CD8-positive, alpha-beta memory T cell (primary cell): ENCODE data around the gene PLXNC1. TPM values are rescaled to one million over a fixed set of nuclear protein-coding genes. Genes with fewer than 3 reads are reported as not detected.
A peak's percentile ranks its signal among the peaks of the same experiment; 100 is the strongest.

Source experiments
- CTCF ChIA-PET: fragments of 350-600 bp; sonication (Branson Sonifier 250); formaldehyde crosslinking; loops from one replicate; lab custom pipeline; 2021; ENCODE audit warnings: antibody characterized with exemption; lab: Charles Lee
- POLR2A ChIA-PET: fragments of 350-600 bp; sonication (Branson Sonifier 250); formaldehyde crosslinking; loops from one replicate; lab custom pipeline; 2021; ENCODE audit warnings: antibody characterized with exemption; lab: Charles Lee
- DNase-seq, 5 donors: peaks; one replicate each; pipeline versions ENCODE4 v3.0.0 to v3.0.0-alpha.2; 2020 to 2022; ENCODE audit warnings: mixed read lengths in 1 of 5
- H3K27ac ChIP-seq: one replicate; pipeline ENCODE4 v1.7.0; 2013; ENCODE audit warnings: low read depth, mild to moderate bottlenecking, low read length, moderate library complexity
- H3K27me3 ChIP-seq: 2 replicates; pipeline ENCODE4 v1.7.0; 2013; ENCODE audit warnings: low read length, mild to moderate bottlenecking; ENCODE audit not compliant: insufficient read depth, poor library complexity, severe bottlenecking
- H3K36me3 ChIP-seq: 2 replicates; pipeline ENCODE4 v1.7.0; 2013; ENCODE audit warnings: mild to moderate bottlenecking, low read length, moderate library complexity; ENCODE audit not compliant: insufficient read depth
- H3K4me1 ChIP-seq: 2 replicates; pipeline ENCODE4 v1.7.0; 2013; ENCODE audit warnings: mild to moderate bottlenecking, low read length, moderate library complexity; ENCODE audit not compliant: insufficient read depth
- H3K4me3 ChIP-seq: 2 replicates; pipeline ENCODE4 v1.7.0; 2013; ENCODE audit warnings: mild to moderate bottlenecking, low read length
- H3K9me3 ChIP-seq: 2 replicates; pipeline ENCODE4 v1.7.0; 2013; ENCODE audit warnings: mild to moderate bottlenecking, low read length
- H3K27ac Mint-ChIP-seq, 8 donors: one replicate each; pipeline ENCODE4 v1.8.0; 2020 to 2021; ENCODE audit warnings: mixed read lengths in 8 of 8, mild to moderate bottlenecking in 6 of 8, inconsistent platforms in 3 of 8, moderate library complexity in 3 of 8
- H3K27me3 Mint-ChIP-seq, 2 donors: one replicate each; pipeline ENCODE4 v1.8.0; 2020 to 2021; ENCODE audit warnings: mixed read lengths in 2 of 2, mild to moderate bottlenecking in 1 of 2, moderate library complexity in 1 of 2
- H3K36me3 Mint-ChIP-seq, 3 donors: one replicate each; pipeline ENCODE4 v1.8.0; 2020 to 2021; ENCODE audit warnings: mixed read lengths in 3 of 3, inconsistent platforms in 1 of 3, mild to moderate bottlenecking in 1 of 3
- H3K4me1 Mint-ChIP-seq, 3 donors: one replicate each; pipeline ENCODE4 v1.8.0; 2020 to 2021; ENCODE audit warnings: mixed read lengths in 3 of 3, inconsistent platforms in 1 of 3, mild to moderate bottlenecking in 1 of 3
- H3K4me3 Mint-ChIP-seq, 7 donors: one replicate each; pipeline ENCODE4 v1.8.0; 2020 to 2021; ENCODE audit warnings: mixed read lengths in 7 of 7, mild to moderate bottlenecking in 6 of 7, moderate library complexity in 4 of 7, inconsistent platforms in 2 of 7
- H3K9me3 Mint-ChIP-seq, 5 donors: one replicate each; pipeline ENCODE4 v1.8.0; 2020 to 2022; ENCODE audit warnings: mixed read lengths in 5 of 5, mild to moderate bottlenecking in 3 of 5, moderate library complexity in 2 of 5, inconsistent platforms in 1 of 5
- polyA plus RNA-seq: library from polyadenylated mRNA; unstranded; fragments of 300-500 nt; fragmentation: Illumina TruSeq; gene quantifications from one replicate; pipeline ENCODE4 v1.2.3, GENCODE V29; 2021
- total RNA-seq, 2 experiments: library from RNA; stranded (reverse); gene quantifications; one replicate each; pipeline ENCODE4 v1.2.3, GENCODE V29; 2021

The PLXNC1 gene
- total and polyA plus RNA-seq, 3 experiments from 2014 or later: 5.0 to 8.1 (median 5.6) TPM

- POLR2A ChIA-PET: no interaction called here
- H3K36me3 Mint-ChIP-seq: peaks cover 9 to 23% (median 12%) of the 10 kb centered on the region in 3 donors
- Histone ChIP-seq H3K9me3 (no peaks in the 10 kb centered on the region), H3K4me1 (no peaks in the 10 kb centered on the region), H3K4me3 (no peak overlapping the region), H3K36me3 (no peaks in the 10 kb centered on the region), H3K27ac (no peak overlapping the region), H3K27me3 (no peaks in the 10 kb centered on the region)
- H3K27ac Mint-ChIP-seq: peak overlapping the region in 1 of 8 donors; percentile 23
- H3K4me3 Mint-ChIP-seq: no peak overlapping the region
- no peaks in the 10 kb centered on the region for H3K27me3 Mint-ChIP-seq
- DNase-seq: no peak
- no peaks in the 10 kb centered on the region for H3K9me3 Mint-ChIP-seq
- H3K4me1 Mint-ChIP-seq: peaks cover under 1 to 2% (median 2%) of the 10 kb centered on the region in 3 donors
- CTCF ChIA-PET: no interaction called here
These were observed 37.4 kb downstream of the PLXNC1 start for GRCh38 chr12:94185801-94186200.

GRCh38 chr12:94186278-94187241 is 38.2 kb downstream of the PLXNC1 start:
- no peak overlapping the region for H3K4me3 Mint-ChIP-seq
- no peaks in the 10 kb centered on the region for H3K27me3 Mint-ChIP-seq
- H3K4me1 Mint-ChIP-seq: no peaks in the 10 kb centered on the region
- H3K9me3 ChIP-seq: no peaks in the 10 kb centered on the region
- H3K27ac Mint-ChIP-seq: peak overlapping the region in 1 of 8 donors; percentile 29
- DNase-seq: no peak
- H3K27me3 ChIP-seq: no peaks in the 10 kb centered on the region
- no peaks in the 10 kb centered on the region for H3K9me3 Mint-ChIP-seq
- H3K36me3 ChIP-seq: no peaks in the 10 kb centered on the region
- CTCF ChIA-PET: no interaction called here
- no peak overlapping the region for H3K27ac ChIP-seq
- no peak overlapping the region for H3K4me3 ChIP-seq
- H3K36me3 Mint-ChIP-seq: peaks cover 11 to 24% (median 15%) of the 10 kb centered on the region in 3 donors
- no peaks in the 10 kb centered on the region for H3K4me1 ChIP-seq
- POLR2A ChIA-PET: no interaction called here

GRCh38 chr12:94187361-94187760 is 39.0 kb downstream of the PLXNC1 start:
- Histone ChIP-seq H3K36me3 (no peaks in the 10 kb centered on the region), H3K27me3 (no peaks in the 10 kb centered on the region), H3K4me1 (no peaks in the 10 kb centered on the region), H3K9me3 (no peaks in the 10 kb centered on the region), H3K27ac (no peak overlapping the region), H3K4me3 (no peak overlapping the region)
- ChIA-PET POLR2A (no interaction called here), CTCF (no interaction called here)
- no peaks in the 10 kb centered on the region for H3K27me3 Mint-ChIP-seq
- no peak for DNase-seq
- H3K4me1 Mint-ChIP-seq: no peaks in the 10 kb centered on the region
- H3K27ac Mint-ChIP-seq: no peak overlapping the region
- H3K36me3 Mint-ChIP-seq: peaks cover 18 to 28% (median 19%) of the 10 kb centered on the region in 3 donors
- no peak overlapping the region for H3K4me3 Mint-ChIP-seq
- H3K9me3 Mint-ChIP-seq: no peaks in the 10 kb centered on the region

GRCh38 chr12:94190623-94191022 is 42.2 kb downstream of the PLXNC1 start:
- Mint-ChIP-seq H3K36me3 (peaks cover 27 to 36% (median 36%) of the 10 kb centered on the region in 3 donors), H3K4me1 (peaks cover 0 to 7% (median 6%) of the 10 kb centered on the region in 3 donors), H3K27ac (peak overlapping the region in 4 of 8 donors; percentile 23 to 70 (median 54)), H3K9me3 (no peaks in the 10 kb centered on the region), H3K4me3 (no peak overlapping the region), H3K27me3 (no peaks in the 10 kb centered on the region)
- no peak overlapping the region for H3K4me3 ChIP-seq
- no peaks in the 10 kb centered on the region for H3K4me1 ChIP-seq
- no peak overlapping the region for H3K27ac ChIP-seq
- no peaks in the 10 kb centered on the region for H3K27me3 ChIP-seq
- DNase-seq: no peak
- POLR2A ChIA-PET: interaction anchor here (1.0 kb wide), 1 partner anchor 18 kb away, joined by 3 read pairs; no protein-coding TSS in a partner anchor
- H3K9me3 ChIP-seq: no peaks in the 10 kb centered on the region
- H3K36me3 ChIP-seq: no peaks in the 10 kb centered on the region
- CTCF ChIA-PET: no interaction called here

- H3K27ac ChIP-seq: no peak overlapping the region
These were observed 42.6 kb downstream of the PLXNC1 start for GRCh38 chr12:94191023-94191422.

GRCh38 chr12:94191811-94192210 is 43.4 kb downstream of the PLXNC1 start:
- Histone ChIP-seq H3K4me1 (no peaks in the 10 kb centered on the region), H3K27ac (no peak overlapping the region), H3K9me3 (no peaks in the 10 kb centered on the region), H3K4me3 (no peak overlapping the region), H3K36me3 (no peaks in the 10 kb centered on the region), H3K27me3 (no peaks in the 10 kb centered on the region)
- Mint-ChIP-seq H3K4me1 (peaks cover 0 to 7% (median 6%) of the 10 kb centered on the region in 3 donors), H3K9me3 (no peaks in the 10 kb centered on the region), H3K27me3 (no peaks in the 10 kb centered on the region), H3K4me3 (no peak overlapping the region), H3K27ac (no peak overlapping the region), H3K36me3 (peaks cover 29 to 36% (median 29%) of the 10 kb centered on the region in 3 donors)
- DNase-seq: no peak
- POLR2A ChIA-PET: interaction anchor here (0.6 to 1.2 kb wide), 2 partner anchors 17 to 122 kb away, joined by 3 to 15 read pairs; no protein-coding TSS in a partner anchor
- CTCF ChIA-PET: no interaction called here

More at GRCh38 chr12:94191023-94191422, 42.6 kb downstream of the PLXNC1 start:
- Mint-ChIP-seq H3K9me3 (no peaks in the 10 kb centered on the region), H3K36me3 (peaks cover 29 to 36% (median 34%) of the 10 kb centered on the region in 3 donors), H3K27me3 (no peaks in the 10 kb centered on the region), H3K4me3 (no peak overlapping the region), H3K4me1 (peaks cover 0 to 7% (median 6%) of the 10 kb centered on the region in 3 donors), H3K27ac (peak overlapping the region in 2 of 8 donors; percentile 47 to 61)
- CTCF ChIA-PET: no interaction called here
- H3K36me3 ChIP-seq: no peaks in the 10 kb centered on the region
- H3K9me3 ChIP-seq: no peaks in the 10 kb centered on the region
- POLR2A ChIA-PET: interaction anchor here (1.2 kb wide), 1 partner anchor 17 kb away, joined by 3 read pairs; no protein-coding TSS in a partner anchor
- no peaks in the 10 kb centered on the region for H3K27me3 ChIP-seq
- no peak overlapping the region for H3K4me3 ChIP-seq
- no peaks in the 10 kb centered on the region for H3K4me1 ChIP-seq
- DNase-seq: no peak

GRCh38 chr12:94192506-94192905 is 44.1 kb downstream of the PLXNC1 start:
- CTCF ChIA-PET: no interaction called here

GRCh38 chr12:94193168-94193567 is 44.8 kb downstream of the PLXNC1 start:
- ChIA-PET CTCF (no interaction called here), POLR2A (no interaction called here)
- no peaks in the 10 kb centered on the region for H3K9me3 ChIP-seq
- Mint-ChIP-seq H3K9me3 (no peaks in the 10 kb centered on the region), H3K27ac (peak overlapping the region in 2 of 8 donors; percentile 24 to 49), H3K4me1 (peaks cover 0 to 7% (median 6%) of the 10 kb centered on the region in 3 donors), H3K36me3 (peaks cover 29 to 37% (median 31%) of the 10 kb centered on the region in 3 donors), H3K27me3 (no peaks in the 10 kb centered on the region), H3K4me3 (no peak overlapping the region)
- no peak overlapping the region for H3K4me3 ChIP-seq
- DNase-seq: no peak
- no peaks in the 10 kb centered on the region for H3K27me3 ChIP-seq
- no peak overlapping the region for H3K27ac ChIP-seq
- no peaks in the 10 kb centered on the region for H3K36me3 ChIP-seq
- no peaks in the 10 kb centered on the region for H3K4me1 ChIP-seq

More at GRCh38 chr12:94192506-94192905, 44.1 kb downstream of the PLXNC1 start:
- no peak for DNase-seq
- POLR2A ChIA-PET: interaction anchor here (0.6 kb wide), 1 partner anchor 121 kb away, joined by 15 read pairs; no protein-coding TSS in a partner anchor
- Histone ChIP-seq H3K27ac (no peak overlapping the region), H3K4me3 (no peak overlapping the region), H3K9me3 (no peaks in the 10 kb centered on the region), H3K4me1 (no peaks in the 10 kb centered on the region), H3K27me3 (no peaks in the 10 kb centered on the region), H3K36me3 (no peaks in the 10 kb centered on the region)
- H3K27me3 Mint-ChIP-seq: no peaks in the 10 kb centered on the region
- H3K36me3 Mint-ChIP-seq: peaks cover 29 to 36% (median 29%) of the 10 kb centered on the region in 3 donors
- no peaks in the 10 kb centered on the region for H3K9me3 Mint-ChIP-seq
- no peak overlapping the region for H3K4me3 Mint-ChIP-seq
- peaks cover 0 to 7% (median 6%) of the 10 kb centered on the region in 3 donors for H3K4me1 Mint-ChIP-seq
- peak overlapping the region in 1 of 8 donors; percentile 12 for H3K27ac Mint-ChIP-seq
